Kidney (tissue), 14 donors: ENCODE measurements around the gene HOMER3. TPM values are rescaled to one million over a fixed set of nuclear protein-coding genes. Genes with fewer than 3 reads are reported as not detected.
A peak's percentile ranks its signal among the peaks of the same experiment; 100 is the strongest.
"Not testable (repeated sequence)": the region's sequence is repeated elsewhere in the genome, so short reads cannot be mapped to it uniquely, and the experiment has no call there.

Experiments
- DNase-seq, 5 donors: peaks; one replicate each; pipeline ENCODE4 v3.0.0-alpha.2; 2013 to 2020
- FAIRE-seq: peaks from 2 replicates; lab custom pipeline; 2012; peaks lifted over from hg19 to GRCh38; lab: Jason Lieb, UNC
- H3K27ac ChIP-seq, 2 donors: one replicate each; pipeline ENCODE4 v1.7.0; 2013; ENCODE audit warnings: low read depth in 2 of 2, low read length in 2 of 2, inconsistent platforms in 1 of 2
- H3K27me3 ChIP-seq: one replicate; pipeline ENCODE4 v1.7.1; 2013; ENCODE audit warnings: low read length, inconsistent platforms; ENCODE audit not compliant: control insufficient read depth, insufficient read depth
- H3K36me3 ChIP-seq, 3 donors: one replicate each; pipeline versions ENCODE4 v1.7.0 to v1.7.1; 2013; ENCODE audit warnings: low read length in 3 of 3, control low read depth in 1 of 3, inconsistent platforms in 1 of 3; ENCODE audit not compliant: insufficient read depth in 3 of 3, control insufficient read depth in 2 of 3
- H3K4me1 ChIP-seq, 3 donors: one replicate each; pipeline versions ENCODE4 v1.7.0 to v1.7.1; 2013; ENCODE audit warnings: low read length in 3 of 3, inconsistent platforms in 1 of 3, low read depth in 1 of 3; ENCODE audit not compliant: control insufficient read depth in 2 of 3, insufficient read depth in 2 of 3
- H3K4me3 ChIP-seq, 3 donors: one replicate each; pipeline versions ENCODE4 v1.7.0 to v1.8.1; 2013; ENCODE audit warnings: low read length in 3 of 3, control low read depth in 1 of 3, inconsistent platforms in 1 of 3
- H3K9ac ChIP-seq, 3 donors: one replicate each; pipeline versions ENCODE4 v1.7.0 to v1.7.1; 2013; ENCODE audit warnings: low read length in 3 of 3, control low read depth in 1 of 3, inconsistent platforms in 1 of 3
- H3K9me3 ChIP-seq, 3 donors: one replicate each; pipeline versions ENCODE4 v1.7.0 to v1.7.1; 2013; ENCODE audit warnings: low read length in 3 of 3, control low read depth in 1 of 3, inconsistent platforms in 1 of 3; ENCODE audit not compliant: control insufficient read depth in 2 of 3, insufficient read depth in 1 of 3
- CTCF ChIP-seq: IDR thresholded peaks from 3 replicates; pipeline ENCODE4 v1.5.1; 2012; ENCODE audit warnings: mild to moderate bottlenecking, moderate library complexity, borderline replicate concordance; ENCODE audit not compliant: insufficient read depth; ENCODE audit errors: extremely low read depth
- intact Hi-C: fragments of 100-400 bp; cut with DNase I; formaldehyde crosslinking; loops from one replicate; pipeline ENCODE4 v1.11.1; 2022
- polyA plus RNA-seq: library from polyadenylated mRNA; stranded (reverse); fragments of 350-450 nt; fragmentation: Illumina TruSeq; extraction: RNeasy Lipid Tissue Mini Kit (QIAGEN cat#74804); gene quantifications from one replicate; pipeline ENCODE4 v1.2.3, GENCODE V29; 2014; ENCODE audit warnings: low read depth, low replicate concordance; ENCODE audit not compliant: insufficient read depth
- total RNA-seq: library from RNA; stranded (reverse); fragmentation: NEBNext Ultra II Directional; extraction: Animal tissue kit (Norgen Biotek cat#: 25700); gene quantifications from one replicate; pipeline ENCODE4 v1.2.1, GENCODE V29; 2021
- donor health status: control.
- donor health status: control.
- donor health status: control.
- donor health status: control.
- donor health status: control.
- donor health status: DM: yes; HTN: yes; CAD: no.
- donor health status: Normal renal cell carcinoma (clear cell type).

HOMER3 gene
- total and polyA plus RNA-seq, 2 donors from 2014 or later = 34.3 to 53.1 TPM

DNA sequence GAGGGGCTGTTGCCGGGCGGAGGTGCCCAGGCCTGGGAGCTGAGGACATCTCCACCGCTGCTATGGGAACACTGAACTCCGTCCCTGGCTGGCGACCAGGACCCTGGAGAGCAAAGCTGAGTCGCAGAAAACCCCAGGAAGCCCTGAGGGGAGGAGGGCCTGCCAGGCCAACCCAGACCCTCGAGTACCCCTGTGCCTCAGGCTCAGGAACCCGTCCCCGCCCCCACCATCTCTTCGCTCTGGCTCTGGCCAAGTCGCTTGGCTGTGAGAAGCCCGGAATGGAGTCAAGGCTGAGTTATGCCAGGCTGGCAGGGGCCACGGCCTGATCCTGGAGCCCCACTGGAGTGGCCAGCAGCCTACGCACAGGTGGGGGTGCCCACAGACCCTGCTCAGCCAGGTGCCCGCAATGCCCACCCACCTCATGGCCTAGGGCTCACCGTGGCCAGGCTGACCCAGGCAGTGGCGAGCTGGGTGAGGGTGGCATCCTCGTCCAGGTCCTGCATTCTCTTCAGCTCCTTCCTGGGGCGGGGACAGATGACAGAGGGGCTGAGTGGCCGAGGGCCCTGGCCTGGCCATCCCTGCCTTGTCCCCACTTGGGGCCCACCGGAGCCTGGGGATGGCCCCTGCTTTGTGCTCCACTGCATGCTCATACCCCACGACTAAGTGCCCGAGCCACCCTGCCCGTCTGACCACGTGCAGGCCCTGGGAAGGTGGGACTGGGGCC, 36.5 kb downstream of the HOMER3 start:
- Histone ChIP-seq H3K36me3 (peaks cover 0 to 10% (median 0%) of the 10 kb centered on the region in 3 donors), H3K9ac (no peak overlapping the region), H3K27ac (no peak overlapping the region), H3K4me3 (no peak overlapping the region), H3K27me3 (no peaks in the 10 kb centered on the region), H3K4me1 (no peaks in the 10 kb centered on the region), H3K9me3 (no peaks in the 10 kb centered on the region)
- no peak for FAIRE-seq
- intact Hi-C loops = no loop called here
- no peak for DNase-seq
- TF ChIP-seq CTCF = no peak

DNA sequence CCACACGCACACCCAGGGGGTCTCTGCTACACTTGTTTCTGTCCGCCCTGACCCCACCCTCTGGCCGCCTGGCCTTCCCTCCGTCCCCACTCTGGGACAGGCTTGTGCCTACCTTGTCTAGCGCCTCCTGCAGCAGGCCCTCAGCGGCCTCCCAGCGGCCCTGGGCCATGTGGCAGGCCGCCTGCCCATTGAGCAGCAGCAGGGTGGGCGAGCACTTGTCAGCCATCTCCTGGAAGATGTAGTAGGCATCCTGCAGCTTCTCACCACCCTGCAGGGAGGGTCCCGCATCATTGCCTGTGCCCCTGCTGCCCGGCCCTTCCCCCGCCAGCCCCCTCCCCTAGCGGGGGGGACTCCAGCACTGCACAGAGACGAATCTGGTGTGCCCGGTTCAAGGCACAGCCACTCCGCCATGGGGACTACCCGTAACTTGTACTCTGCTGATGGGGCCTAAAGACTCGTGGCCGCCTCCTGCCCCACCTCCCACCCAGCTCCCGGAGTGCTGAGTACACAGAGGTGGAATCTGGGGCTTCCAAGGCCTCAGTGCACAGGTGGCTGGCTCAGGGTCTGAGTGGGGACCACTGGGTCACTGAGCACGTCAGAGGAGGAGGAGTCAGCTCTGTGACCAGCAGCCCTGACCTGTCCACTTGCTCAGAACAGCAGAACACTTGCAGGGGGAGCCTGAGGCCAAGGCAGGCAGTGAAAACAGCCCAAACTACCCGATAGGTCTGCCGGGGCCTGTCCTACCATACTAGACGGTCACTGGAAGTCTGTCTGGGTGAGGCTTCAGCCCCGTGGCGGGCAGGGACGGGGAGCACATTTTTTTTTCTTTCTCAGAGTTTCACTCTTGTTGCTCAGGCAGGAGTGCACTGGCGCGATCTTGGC, 37.6 kb downstream of the HOMER3 start:
- H3K4me3 ChIP-seq = no peak overlapping the region
- intact Hi-C loops = no loop called here

GRCh38 chr19:18902519-18902918, 38.5 kb downstream of the HOMER3 start:
- intact Hi-C loops, DNase-seq, H3K9me3 ChIP-seq, H3K36me3 ChIP-seq, H3K4me3 ChIP-seq, H3K4me1 ChIP-seq, H3K27ac ChIP-seq, FAIRE-seq, H3K9ac ChIP-seq, H3K27me3 ChIP-seq: not testable (repeated sequence)

More for the DNA sequence above, 37.6 kb downstream of the HOMER3 start:
- Histone ChIP-seq H3K27me3 (no peaks in the 10 kb centered on the region), H3K9ac (no peak overlapping the region), H3K27ac (no peak overlapping the region), H3K4me1 (no peaks in the 10 kb centered on the region), H3K36me3 (peaks cover 0 to 10% (median 0%) of the 10 kb centered on the region in 3 donors), H3K9me3 (no peaks in the 10 kb centered on the region)
- TF ChIP-seq CTCF = no peak
- FAIRE-seq (no peak), DNase-seq (peak in 4 of 5 donors; percentile 19 to 58 (median 35))

- Histone ChIP-seq H3K4me3 (no peak overlapping the region), H3K27me3 (no peaks in the 10 kb centered on the region), H3K36me3 (peaks cover 0 to 6% (median 0%) of the 10 kb centered on the region in 3 donors), H3K9me3 (no peaks in the 10 kb centered on the region), H3K27ac (no peak overlapping the region), H3K9ac (no peak overlapping the region), H3K4me1 (no peaks in the 10 kb centered on the region)
- FAIRE-seq (no peak), DNase-seq (no peak)
- intact Hi-C loops = no loop called here
- no peak for TF ChIP-seq CTCF
These were observed 39.5 kb downstream of the HOMER3 start for GRCh38 chr19:18901491-18901890.
